GM12878 (cell line): Measurements from ENCODE around the gene WDFY4.

Source experiments
- NRF1 ChIP-seq: conservative IDR thresholded peaks from 2 replicates; pipeline ENCODE4 v1.6.1; 2011; ENCODE audit warnings: mild to moderate bottlenecking, low read depth, low read length, improper control_type of control experiment
- TAF1 ChIP-seq: IDR thresholded peaks from 2 replicates; pipeline ENCODE4 v1.6.1; 2011; ENCODE audit warnings: mild to moderate bottlenecking, low read depth, low read length, borderline replicate concordance
- TF ChIP-seq, protein P1 (sequence below): IDR thresholded peaks from 2 replicates; pipeline ENCODE4 v1.6.1; 2012; ENCODE audit warnings: mild to moderate bottlenecking, low read depth, low read length

DNA sequence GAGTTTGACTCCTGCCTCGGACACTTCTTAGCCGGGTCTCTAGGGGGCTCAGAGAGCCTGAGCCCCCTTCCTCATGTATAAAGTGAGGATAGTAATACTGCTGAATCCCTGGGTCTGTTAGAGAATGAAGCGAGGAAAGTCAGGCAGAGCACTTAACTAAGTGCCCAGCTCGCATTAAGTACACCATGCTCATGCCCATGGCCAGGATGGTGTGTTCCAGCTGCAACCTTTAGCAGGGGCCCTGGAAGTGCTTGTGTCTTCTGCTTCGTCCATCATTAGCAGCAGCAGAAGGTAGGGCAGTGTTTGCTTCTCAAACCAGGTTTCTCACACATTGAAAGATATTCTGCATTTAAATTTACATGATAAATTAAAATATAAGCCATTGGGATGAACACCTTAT lies 27.3 kb upstream of the WDFY4 start:
- TF ChIP-seq NRF1 (no peak), TAF1 (no peak)
- TF ChIP-seq, protein P1, sequence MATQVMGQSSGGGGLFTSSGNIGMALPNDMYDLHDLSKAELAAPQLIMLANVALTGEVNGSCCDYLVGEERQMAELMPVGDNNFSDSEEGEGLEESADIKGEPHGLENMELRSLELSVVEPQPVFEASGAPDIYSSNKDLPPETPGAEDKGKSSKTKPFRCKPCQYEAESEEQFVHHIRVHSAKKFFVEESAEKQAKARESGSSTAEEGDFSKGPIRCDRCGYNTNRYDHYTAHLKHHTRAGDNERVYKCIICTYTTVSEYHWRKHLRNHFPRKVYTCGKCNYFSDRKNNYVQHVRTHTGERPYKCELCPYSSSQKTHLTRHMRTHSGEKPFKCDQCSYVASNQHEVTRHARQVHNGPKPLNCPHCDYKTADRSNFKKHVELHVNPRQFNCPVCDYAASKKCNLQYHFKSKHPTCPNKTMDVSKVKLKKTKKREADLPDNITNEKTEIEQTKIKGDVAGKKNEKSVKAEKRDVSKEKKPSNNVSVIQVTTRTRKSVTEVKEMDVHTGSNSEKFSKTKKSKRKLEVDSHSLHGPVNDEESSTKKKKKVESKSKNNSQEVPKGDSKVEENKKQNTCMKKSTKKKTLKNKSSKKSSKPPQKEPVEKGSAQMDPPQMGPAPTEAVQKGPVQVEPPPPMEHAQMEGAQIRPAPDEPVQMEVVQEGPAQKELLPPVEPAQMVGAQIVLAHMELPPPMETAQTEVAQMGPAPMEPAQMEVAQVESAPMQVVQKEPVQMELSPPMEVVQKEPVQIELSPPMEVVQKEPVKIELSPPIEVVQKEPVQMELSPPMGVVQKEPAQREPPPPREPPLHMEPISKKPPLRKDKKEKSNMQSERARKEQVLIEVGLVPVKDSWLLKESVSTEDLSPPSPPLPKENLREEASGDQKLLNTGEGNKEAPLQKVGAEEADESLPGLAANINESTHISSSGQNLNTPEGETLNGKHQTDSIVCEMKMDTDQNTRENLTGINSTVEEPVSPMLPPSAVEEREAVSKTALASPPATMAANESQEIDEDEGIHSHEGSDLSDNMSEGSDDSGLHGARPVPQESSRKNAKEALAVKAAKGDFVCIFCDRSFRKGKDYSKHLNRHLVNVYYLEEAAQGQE: no peak
